BLaER1 (cell line): ENCODE data around the gene IQSEC1.
A peak's percentile ranks its signal among the peaks of the same experiment; 100 is the strongest.
"Not testable (repeated sequence)": the region's sequence is repeated elsewhere in the genome, so short reads cannot be mapped to it uniquely, and the experiment has no call there.

Experiments
- H3K27ac ChIP-seq: shearing (Covaris generic); formaldehyde crosslinking; 2 replicates; pipeline ENCODE4 v1.8.1; 2022
- H3K27me3 ChIP-seq: shearing (Covaris generic); formaldehyde crosslinking; 2 replicates; pipeline ENCODE4 v1.8.1; 2022
- H3K36me3 ChIP-seq: shearing (Covaris generic); formaldehyde crosslinking; 2 replicates; pipeline ENCODE4 v1.8.1; 2022
- H3K4me1 ChIP-seq: shearing (Covaris generic); formaldehyde crosslinking; 2 replicates; pipeline ENCODE4 v1.8.1; 2022
- H3K4me2 ChIP-seq: shearing (Covaris generic); formaldehyde crosslinking; 2 replicates; pipeline ENCODE4 v1.8.1; 2022
- H3K4me3 ChIP-seq: shearing (Covaris generic); formaldehyde crosslinking; 2 replicates; pipeline ENCODE4 v1.8.1; 2022
- H3K9ac ChIP-seq: shearing (Covaris generic); formaldehyde crosslinking; 2 replicates; pipeline ENCODE4 v1.8.1; 2022
- H3K9me3 ChIP-seq: shearing (Covaris generic); formaldehyde crosslinking; 2 replicates; pipeline ENCODE4 v1.8.1; 2022
- H4K20me1 ChIP-seq: shearing (Covaris generic); formaldehyde crosslinking; 2 replicates; pipeline ENCODE4 v1.8.1; 2022
- Cebpa-rat ChIP-seq: shearing (Covaris generic); IDR thresholded peaks from 2 replicates; pipeline ENCODE4 v1.8.1; 2022

The IQSEC1 gene

DNA sequence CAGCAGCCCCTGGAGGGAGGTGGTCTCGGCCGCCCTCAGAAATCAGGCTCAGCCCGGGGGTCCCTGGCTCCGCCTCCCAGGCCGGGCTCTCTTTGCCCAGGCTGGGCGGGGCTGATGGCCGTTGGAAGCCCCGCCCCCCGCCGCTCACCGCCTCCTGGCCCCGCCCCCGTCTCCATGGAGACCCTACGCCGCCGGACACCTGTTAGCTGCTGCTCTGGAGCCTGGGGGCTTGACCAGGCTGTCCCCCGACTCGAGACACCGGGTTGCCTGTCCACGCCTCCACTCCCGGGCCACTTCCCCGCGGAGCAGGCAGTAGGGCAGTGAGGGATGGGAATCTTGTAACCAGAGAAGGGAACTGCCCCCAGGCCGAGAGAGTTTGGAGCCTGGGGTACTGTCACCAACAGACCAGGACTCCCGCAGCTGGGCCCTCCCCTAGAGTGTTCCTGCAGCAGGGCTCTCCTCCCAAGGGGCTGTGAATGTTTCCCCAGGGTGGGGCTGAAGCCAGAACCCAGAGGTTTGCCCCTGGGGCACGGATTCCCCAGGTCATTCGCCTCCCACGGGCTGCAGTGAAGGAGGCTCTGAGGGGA, 204.1 kb downstream of the IQSEC1 start:
- H4K20me1 ChIP-seq = peaks cover 14% of the 10 kb centered on the region; the same call in 1 of the 2 replicates
- peaks cover 19% of the 10 kb centered on the region for H3K9me3 ChIP-seq
- no peak overlapping the region for H3K9ac ChIP-seq
- H3K27ac ChIP-seq = no peak overlapping the region
- H3K4me3 ChIP-seq = peak overlapping the region; percentile 59
- peaks cover 28% of the 10 kb centered on the region for H3K4me1 ChIP-seq
- no peaks in the 10 kb centered on the region for H3K27me3 ChIP-seq
- no peaks in the 10 kb centered on the region for H3K36me3 ChIP-seq
- no peak for TF ChIP-seq Cebpa-rat
- peak overlapping the region; percentile 86 for H3K4me2 ChIP-seq

DNA sequence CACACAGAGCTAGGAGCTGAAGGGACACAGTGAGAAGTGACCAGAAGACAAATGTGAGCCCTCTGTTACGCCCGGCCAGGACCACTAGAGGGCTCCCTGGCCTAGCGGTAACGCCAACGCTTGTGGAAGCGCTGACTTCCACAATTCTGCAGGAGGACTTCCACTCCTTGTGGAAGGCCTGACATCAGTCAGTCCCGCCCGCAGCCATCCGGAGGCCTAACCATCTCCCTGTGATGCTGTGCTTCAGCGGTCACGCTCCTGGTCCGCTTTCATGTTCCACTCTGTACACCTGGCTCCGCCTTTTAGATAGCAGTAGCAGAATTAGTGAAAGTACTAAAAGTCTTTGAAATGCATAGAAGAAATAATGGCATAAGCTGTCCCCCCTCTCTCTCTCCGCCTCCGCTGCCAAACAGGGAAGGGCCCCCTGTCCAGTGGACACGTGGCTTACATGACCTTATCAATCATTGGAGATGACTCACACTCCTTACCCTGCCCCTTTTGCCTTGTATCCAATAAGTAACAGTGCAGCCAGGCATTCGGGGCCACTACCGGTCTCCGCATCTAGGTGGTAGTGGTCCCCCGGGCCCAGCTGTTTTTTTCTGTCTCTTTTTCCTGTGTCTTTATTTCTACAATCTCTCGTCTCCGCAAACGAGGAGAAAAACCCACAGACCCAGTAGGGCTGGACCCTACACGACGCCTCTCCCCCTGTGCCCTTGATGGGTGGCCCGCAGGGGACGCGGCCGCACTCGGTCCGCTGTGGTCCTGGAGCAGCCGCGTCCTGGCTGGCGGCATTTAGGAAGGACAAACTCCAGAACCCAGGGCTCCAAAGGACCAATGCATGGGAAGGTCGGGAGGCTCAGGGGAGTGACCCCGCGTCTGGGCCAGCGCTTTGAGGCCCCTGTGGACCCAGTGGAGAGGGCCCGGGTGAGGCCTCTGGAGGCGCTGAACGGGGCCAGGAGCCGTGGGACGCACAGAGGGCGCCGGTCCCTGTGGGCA, 204.9 kb downstream of the IQSEC1 start:
- Histone ChIP-seq H3K27ac (no peak overlapping the region), H3K27me3 (no peaks in the 10 kb centered on the region), H3K9me3 (peaks cover 20% of the 10 kb centered on the region), H3K9ac (no peak overlapping the region), H3K4me3 (peak overlapping the region; percentile 59), H3K4me2 (peak overlapping the region; percentile 86), H3K36me3 (no peaks in the 10 kb centered on the region), H3K4me1 (peaks cover 28% of the 10 kb centered on the region), H4K20me1 (peaks cover 14% of the 10 kb centered on the region; the same call in 1 of the 2 replicates)
- TF ChIP-seq Cebpa-rat = no peak

DNA sequence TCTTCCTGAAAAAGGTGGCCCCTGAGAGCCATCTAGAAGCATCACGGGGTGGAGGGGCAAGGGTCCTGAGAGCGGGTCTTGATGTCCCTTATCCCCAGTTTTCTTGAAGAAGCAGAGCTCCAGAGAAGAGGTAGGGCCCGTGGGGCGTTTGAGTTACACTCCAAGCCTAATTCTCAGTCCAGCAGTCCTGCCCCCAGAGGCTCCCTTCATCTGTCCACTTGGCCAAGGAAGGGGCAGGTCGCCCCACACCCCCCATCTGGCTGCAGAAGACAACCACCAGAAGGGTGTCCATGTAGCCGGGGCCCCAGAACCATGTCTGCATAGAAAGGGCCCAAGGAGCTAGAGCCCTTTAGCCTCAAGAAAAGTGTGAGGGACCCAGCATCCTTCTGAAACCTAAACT, 206.4 kb downstream of the IQSEC1 start:
- no peak for TF ChIP-seq Cebpa-rat
- H3K27me3 ChIP-seq = no peaks in the 10 kb centered on the region
- H3K9ac ChIP-seq = no peak overlapping the region
- no peak overlapping the region for H3K4me2 ChIP-seq
- H4K20me1 ChIP-seq = peaks cover 14% of the 10 kb centered on the region; the same call in 1 of the 2 replicates
- H3K4me3 ChIP-seq = no peak overlapping the region
- peaks cover 36% of the 10 kb centered on the region for H3K4me1 ChIP-seq
- H3K9me3 ChIP-seq = peaks cover 20% of the 10 kb centered on the region
- no peak overlapping the region for H3K27ac ChIP-seq
- H3K36me3 ChIP-seq = no peaks in the 10 kb centered on the region

DNA sequence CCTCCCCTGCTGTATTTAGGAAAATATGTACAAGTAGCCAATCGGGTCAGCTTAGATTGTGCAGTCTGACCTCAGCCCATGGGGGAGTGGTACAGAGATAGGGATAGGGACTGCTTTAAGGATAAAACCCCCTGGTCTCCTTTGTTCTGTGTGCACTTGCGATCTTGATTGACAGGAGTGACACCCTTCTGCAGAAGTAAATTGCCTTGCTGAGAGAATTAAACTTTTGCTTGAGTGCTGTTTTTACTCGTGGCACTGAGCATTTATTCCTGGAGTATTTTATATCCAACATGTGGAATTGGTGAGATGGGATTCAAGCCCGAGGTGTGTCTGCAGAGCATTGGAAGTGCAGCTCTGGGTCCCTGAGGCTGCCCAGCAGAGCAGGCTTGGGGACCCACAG, 208.0 kb downstream of the IQSEC1 start:
- H4K20me1 ChIP-seq = peaks cover 14% of the 10 kb centered on the region; the same call in 1 of the 2 replicates
- H3K4me1 ChIP-seq = peaks cover 45% of the 10 kb centered on the region
- H3K36me3 ChIP-seq = no peaks in the 10 kb centered on the region
- no peak overlapping the region for H3K4me3 ChIP-seq
- no peaks in the 10 kb centered on the region for H3K27me3 ChIP-seq
- TF ChIP-seq Cebpa-rat = no peak
- H3K9ac ChIP-seq = no peak overlapping the region
- H3K27ac ChIP-seq = no peak overlapping the region
- no peak overlapping the region for H3K4me2 ChIP-seq
- peaks cover 20% of the 10 kb centered on the region for H3K9me3 ChIP-seq

DNA sequence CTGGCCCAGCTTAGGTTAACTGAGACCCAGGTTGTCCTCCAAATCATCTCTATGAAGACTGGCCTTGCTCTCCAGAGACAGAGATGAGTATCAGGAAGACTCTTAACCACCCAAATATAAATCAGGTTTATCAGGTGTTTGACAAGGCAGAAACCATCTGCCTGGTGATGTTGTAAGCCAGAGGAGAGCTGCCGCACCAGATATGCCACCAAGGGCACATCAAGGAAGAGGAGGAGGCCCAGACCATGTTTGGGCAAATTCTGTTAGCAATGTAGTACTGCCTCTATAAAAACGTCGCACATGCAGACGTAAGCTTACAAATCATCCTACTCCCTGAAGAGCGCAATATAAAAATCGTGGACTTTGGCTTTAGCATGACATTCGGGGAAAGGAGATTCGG, 210.8 kb downstream of the IQSEC1 start:
- no peak for TF ChIP-seq Cebpa-rat
- Histone ChIP-seq H4K20me1 (no peaks in the 10 kb centered on the region), H3K4me2 (peak overlapping the region; percentile 38), H3K9ac (no peak overlapping the region), H3K9me3 (peaks cover 20% of the 10 kb centered on the region), H3K36me3 (no peaks in the 10 kb centered on the region), H3K4me1 (peaks cover 17% of the 10 kb centered on the region), H3K27me3 (no peaks in the 10 kb centered on the region), H3K27ac (no peak overlapping the region), H3K4me3 (no peak overlapping the region)

DNA sequence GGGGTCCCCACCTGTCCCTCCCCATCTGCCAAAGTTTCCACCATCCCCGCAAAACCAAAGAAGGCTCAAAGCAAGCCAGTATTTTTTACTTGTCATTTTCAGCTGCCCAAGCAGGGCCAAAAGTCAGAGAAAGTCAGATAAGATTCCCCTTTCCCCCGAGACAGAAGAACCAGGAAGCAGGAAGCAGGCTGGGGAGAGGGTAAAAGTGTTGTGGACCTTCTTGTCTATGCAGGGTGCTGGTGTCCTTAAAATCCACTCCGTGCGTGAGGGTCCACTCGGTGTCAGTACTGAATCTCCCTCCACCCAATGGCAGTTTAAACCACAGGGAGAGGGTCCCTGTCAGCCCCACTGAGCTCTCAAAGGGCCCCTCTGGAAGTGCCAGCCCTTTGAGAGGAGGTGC, 211.6 kb downstream of the IQSEC1 start:
- peaks cover 22% of the 10 kb centered on the region for H3K4me1 ChIP-seq
- no peaks in the 10 kb centered on the region for H3K27me3 ChIP-seq
- no peak for TF ChIP-seq Cebpa-rat

DNA sequence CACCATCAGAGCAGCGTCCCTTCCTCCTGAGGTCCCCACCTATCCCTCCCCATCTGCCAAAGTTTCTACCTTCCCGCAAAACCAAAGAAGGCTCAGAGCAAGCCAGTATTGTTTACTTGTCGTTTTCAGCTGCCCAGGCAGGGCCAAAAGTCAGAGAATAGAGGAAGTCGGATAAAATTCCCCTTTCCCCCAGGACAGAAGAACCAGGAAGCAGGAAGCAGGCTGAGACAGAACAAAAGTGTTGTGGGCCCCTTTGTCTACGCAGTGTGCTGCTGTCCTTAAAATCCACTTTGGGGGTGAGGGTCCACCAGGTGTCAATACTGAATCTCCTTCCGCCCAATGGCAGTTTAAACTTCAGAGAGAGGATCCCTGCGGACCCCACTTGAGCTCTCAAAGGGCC, 213.4 kb downstream of the IQSEC1 start:
- peaks cover 8% of the 10 kb centered on the region for H3K9me3 ChIP-seq
- H3K4me3 ChIP-seq = no peak overlapping the region
- TF ChIP-seq Cebpa-rat = no peak
- H3K4me1 ChIP-seq = peaks cover 40% of the 10 kb centered on the region
- no peak overlapping the region for H3K4me2 ChIP-seq
- H3K36me3 ChIP-seq = no peaks in the 10 kb centered on the region
- no peak overlapping the region for H3K27ac ChIP-seq
- no peak overlapping the region for H3K9ac ChIP-seq
- H3K27me3 ChIP-seq = no peaks in the 10 kb centered on the region
- H4K20me1 ChIP-seq = no peaks in the 10 kb centered on the region

More for the DNA sequence above, 211.6 kb downstream of the IQSEC1 start:
- Histone ChIP-seq H3K4me2 (peak overlapping the region; percentile 38), H4K20me1 (no peaks in the 10 kb centered on the region), H3K9me3 (peaks cover 20% of the 10 kb centered on the region), H3K36me3 (no peaks in the 10 kb centered on the region), H3K27ac (no peak overlapping the region), H3K4me3 (no peak overlapping the region), H3K9ac (no peak overlapping the region)

DNA sequence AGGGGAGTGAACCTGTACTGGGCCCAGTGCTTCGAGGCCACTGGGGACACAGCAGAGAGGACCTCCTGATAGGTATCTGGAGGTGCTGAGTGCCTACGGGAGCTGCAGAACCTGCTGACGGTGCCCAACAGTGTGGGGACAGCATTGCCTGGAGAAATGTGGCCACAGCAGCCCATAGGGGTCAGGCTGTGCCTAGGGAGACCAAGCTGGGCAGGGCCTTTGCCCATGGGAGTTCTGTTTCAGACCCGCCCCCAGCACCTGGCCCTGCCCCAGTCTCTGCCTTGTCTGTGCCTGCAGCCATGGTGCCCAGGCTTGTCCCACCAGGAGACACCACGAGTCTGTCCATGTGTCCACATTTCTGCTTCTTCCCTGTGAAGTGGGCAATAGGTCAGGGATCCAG, 216.6 kb downstream of the IQSEC1 start:
- Histone ChIP-seq H3K4me1 (peaks cover 57% of the 10 kb centered on the region), H3K9ac (no peak overlapping the region), H3K9me3 (no peaks in the 10 kb centered on the region), H3K4me2 (peak overlapping the region; percentile 53), H3K27me3 (no peaks in the 10 kb centered on the region), H3K27ac (peak overlapping the region; percentile 49; the same call in 1 of the 2 replicates), H3K4me3 (no peak overlapping the region), H3K36me3 (no peaks in the 10 kb centered on the region), H4K20me1 (peaks cover 7% of the 10 kb centered on the region; the same call in 1 of the 2 replicates)
- TF ChIP-seq Cebpa-rat = no peak

DNA sequence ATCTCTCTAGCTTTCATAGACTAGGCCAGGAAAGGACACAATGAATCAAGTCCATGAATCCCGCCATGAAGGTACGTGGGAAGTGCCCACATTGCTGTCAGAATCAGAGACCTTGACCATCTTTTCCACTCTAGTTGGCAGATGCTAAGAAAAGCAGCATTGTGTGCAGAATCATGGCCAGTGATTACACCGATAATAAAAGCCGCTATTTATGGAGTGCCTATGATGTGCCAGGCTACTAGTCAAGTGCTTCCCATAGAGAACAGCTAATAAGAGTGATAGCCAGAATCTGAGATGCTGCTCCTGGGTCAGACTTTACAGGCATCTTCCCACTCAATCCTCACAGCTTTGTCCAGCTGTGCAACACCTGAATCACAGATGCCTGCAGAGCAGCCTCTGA, 218.7 kb downstream of the IQSEC1 start:
- H3K9ac ChIP-seq = no peak overlapping the region
- peaks cover 50% of the 10 kb centered on the region for H3K4me1 ChIP-seq
- peak overlapping the region; percentile 79 for H3K4me2 ChIP-seq
- no peaks in the 10 kb centered on the region for H3K27me3 ChIP-seq
- no peak for TF ChIP-seq Cebpa-rat
- peaks cover 9% of the 10 kb centered on the region; the same call in 1 of the 2 replicates for H3K9me3 ChIP-seq
- no peaks in the 10 kb centered on the region for H3K36me3 ChIP-seq
- H3K4me3 ChIP-seq = no peak overlapping the region
- no peak overlapping the region for H3K27ac ChIP-seq
- peaks cover 7% of the 10 kb centered on the region; the same call in 1 of the 2 replicates for H4K20me1 ChIP-seq

DNA sequence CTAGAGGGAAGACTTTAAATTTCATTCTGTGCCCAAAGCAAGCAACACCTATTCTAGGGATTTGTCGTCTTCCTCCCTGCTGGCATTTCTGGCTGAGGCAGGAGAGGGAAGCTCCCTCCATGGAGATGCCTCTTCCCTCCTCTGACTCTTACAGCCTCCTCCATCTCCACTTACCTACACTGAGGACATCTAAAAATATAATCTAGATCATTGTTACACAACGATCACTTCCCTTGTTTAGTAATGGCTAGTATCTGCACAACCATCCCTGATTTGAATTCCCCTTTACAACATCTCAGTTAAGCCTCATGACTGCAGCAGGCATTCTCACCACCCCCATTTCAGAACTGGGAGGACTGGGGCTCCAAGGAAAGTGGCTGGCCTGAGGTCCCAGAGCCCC, 219.4 kb downstream of the IQSEC1 start:
- H3K36me3 ChIP-seq, H3K9me3 ChIP-seq, H3K4me3 ChIP-seq, H3K27me3 ChIP-seq, H4K20me1 ChIP-seq, H3K9ac ChIP-seq, H3K27ac ChIP-seq: not testable (repeated sequence)
- H3K4me2 ChIP-seq = peak overlapping the region; percentile 79
- peaks cover 50% of the 10 kb centered on the region for H3K4me1 ChIP-seq
